ENCODE data around the gene SBSN. TPM values are rescaled to one million over a fixed set of nuclear protein-coding genes. Genes with fewer than 3 reads are reported as not detected.

The SBSN gene
- total RNA-seq, 1 donor from 2014 or later: not detected

DNA sequence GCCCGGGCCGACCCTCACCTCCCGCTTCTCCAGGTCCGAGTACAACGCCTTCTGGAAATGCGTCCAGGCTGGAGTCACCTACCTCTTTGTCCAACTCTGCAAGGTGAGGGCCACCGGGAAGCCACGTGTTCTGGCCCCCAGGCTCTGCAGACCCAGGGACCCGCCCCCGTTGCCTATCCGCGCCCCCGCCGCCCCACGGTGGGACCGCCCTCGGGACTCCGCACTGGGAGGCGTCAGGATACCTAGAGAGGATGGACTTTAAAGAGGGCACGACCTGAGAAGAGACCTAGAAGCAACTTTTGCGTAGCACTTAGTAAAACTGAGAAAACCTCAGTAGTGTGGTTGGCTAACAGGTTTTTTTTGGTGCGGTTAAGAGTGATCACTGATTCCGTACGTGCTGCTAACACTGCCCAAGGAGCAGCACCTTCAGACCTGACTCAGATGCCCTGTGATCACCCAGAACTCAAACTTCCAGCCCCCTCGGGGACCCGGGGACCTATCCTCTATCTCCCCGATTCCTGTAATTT, 17.8 kb upstream of the SBSN start:
- Histone ChIP-seq H3K9ac (ENCODE audit: low read depth in 1 of 3, low read length in 3 of 3) (peak overlapping the region; percentile 87 to 92 (median 92)), H3K36me3 (ENCODE audit: control insufficient read depth in 3 of 3, insufficient read depth in 3 of 3, low read length in 3 of 3) (peaks cover 7 to 21% (median 16%) of the 10 kb centered on the region in 3 donors), H3K27me3 (ENCODE audit: control insufficient read depth in 3 of 3, insufficient read depth in 3 of 3, low read length in 3 of 3) (no peaks in the 10 kb centered on the region), H3K27ac (ENCODE audit: low read depth, low read length) (peak overlapping the region; percentile 86), H3K4me3 (ENCODE audit: low read length in 3 of 3) (peak overlapping the region; percentile 90 to 93 (median 92)), H3K9me3 (ENCODE audit: control insufficient read depth in 3 of 3, low read length in 3 of 3) (no peaks in the 10 kb centered on the region), H3K4me1 (ENCODE audit: control insufficient read depth in 3 of 3, insufficient read depth in 3 of 3, low read length in 3 of 3) (peaks cover 21 to 31% (median 23%) of the 10 kb centered on the region in 3 donors)

DNA sequence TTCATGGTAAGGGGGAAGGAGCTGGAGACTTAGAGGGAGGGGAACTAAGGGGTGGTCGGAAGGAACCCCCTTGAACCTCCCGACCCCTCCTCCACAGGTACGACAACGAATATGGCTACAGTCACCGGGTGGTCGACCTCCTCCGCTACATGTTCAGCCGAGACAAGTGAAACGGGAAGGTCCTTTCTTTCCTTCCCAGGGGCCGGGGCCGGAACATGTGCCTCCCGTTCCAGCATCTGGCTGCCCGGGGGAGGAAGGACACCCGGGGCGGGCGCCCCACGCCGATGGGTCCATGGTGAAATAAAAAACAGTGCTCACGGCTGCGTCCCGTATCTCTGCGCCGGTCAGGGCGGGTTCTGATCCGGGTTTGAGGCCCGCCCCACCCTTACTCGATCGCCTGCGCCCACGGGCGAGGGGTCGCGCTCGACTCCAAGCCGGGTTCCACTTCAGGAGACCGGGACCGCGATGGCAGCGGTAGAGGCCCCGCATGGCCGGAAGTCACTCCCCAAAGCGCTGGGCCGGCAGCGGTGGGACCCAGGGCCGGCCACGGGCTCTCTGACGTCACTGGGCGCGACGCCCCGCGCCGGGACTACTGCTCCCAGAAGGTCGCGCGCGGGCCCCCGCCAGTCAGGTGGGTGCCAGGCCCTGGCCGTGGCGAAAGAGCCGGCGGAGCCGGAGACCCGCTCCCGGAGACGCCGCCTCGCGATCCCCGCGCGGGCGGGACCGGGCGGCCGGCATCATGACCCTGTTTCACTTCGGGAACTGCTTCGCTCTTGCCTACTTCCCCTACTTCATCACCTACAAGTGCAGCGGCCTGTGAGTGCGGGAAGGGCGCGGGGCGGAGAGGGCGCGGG, 17.1 kb upstream of the SBSN start, which contains the start of gene TMEM147:
Gene TMEM147 (plus strand): TSS at position 626 of the 854 bp plus-strand sequence. CDS start 114 bp downstream, at position 740.
- Histone ChIP-seq H3K4me1 (ENCODE audit: control insufficient read depth in 3 of 3, insufficient read depth in 3 of 3, low read length in 3 of 3) (peaks cover 21 to 31% (median 23%) of the 10 kb centered on the region in 3 donors), H3K27me3 (ENCODE audit: control insufficient read depth in 3 of 3, insufficient read depth in 3 of 3, low read length in 3 of 3) (no peaks in the 10 kb centered on the region), H3K4me3 (ENCODE audit: low read length in 3 of 3) (peak within 1 kb of the TSS; percentile 90 to 93 (median 92)), H3K9me3 (ENCODE audit: control insufficient read depth in 3 of 3, low read length in 3 of 3) (no peaks in the 10 kb centered on the region), H3K9ac (ENCODE audit: low read depth in 1 of 3, low read length in 3 of 3) (peak within 1 kb of the TSS; percentile 87 to 92 (median 92)), H3K27ac (ENCODE audit: low read depth, low read length) (peak within 1 kb of the TSS; percentile 86), H3K36me3 (ENCODE audit: control insufficient read depth in 3 of 3, insufficient read depth in 3 of 3, low read length in 3 of 3) (peaks cover 7 to 19% (median 16%) of the 10 kb centered on the region in 3 donors)

DNA sequence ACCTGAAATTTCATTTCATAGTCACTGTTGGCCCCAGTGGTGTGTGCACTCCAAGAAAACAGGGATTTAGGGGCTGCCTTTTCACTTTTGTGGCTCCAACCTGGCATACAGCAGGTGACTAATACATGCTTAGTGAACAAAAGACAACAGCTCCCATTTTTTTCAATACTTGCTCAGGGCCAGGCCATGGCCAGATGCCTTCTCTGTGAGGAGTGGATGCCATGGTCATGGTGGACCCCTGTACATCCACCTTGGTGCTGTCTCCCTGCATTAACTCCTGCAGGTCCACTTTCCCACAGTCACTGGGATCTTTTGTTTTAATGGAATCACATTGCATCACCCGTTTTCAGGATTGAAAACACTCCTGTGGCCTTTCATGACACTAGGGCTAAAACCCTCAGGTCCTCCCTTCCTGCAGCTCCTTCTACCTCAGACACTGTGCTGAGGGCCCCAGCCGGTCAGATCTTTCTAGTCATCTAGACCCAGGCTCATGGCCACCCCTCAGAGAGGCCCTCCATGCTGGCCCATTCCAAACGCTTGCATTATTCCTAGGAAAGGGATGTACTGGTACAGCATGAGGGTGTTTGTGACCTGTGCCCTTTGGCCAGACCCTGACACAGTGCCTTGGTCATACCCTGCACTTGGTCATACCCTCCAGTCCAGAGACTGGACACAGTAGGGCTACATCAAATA, 16.1 kb upstream of the SBSN start:
- H3K9ac ChIP-seq (ENCODE audit: low read depth in 1 of 3, low read length in 3 of 3): peak overlapping the region; percentile 87 to 92 (median 92)
- no peaks in the 10 kb centered on the region for H3K9me3 ChIP-seq (ENCODE audit: control insufficient read depth in 3 of 3, low read length in 3 of 3)
- peak overlapping the region; percentile 90 to 93 (median 92) for H3K4me3 ChIP-seq (ENCODE audit: low read length in 3 of 3)
- peaks cover 7 to 19% (median 16%) of the 10 kb centered on the region in 3 donors for H3K36me3 ChIP-seq (ENCODE audit: control insufficient read depth in 3 of 3, insufficient read depth in 3 of 3, low read length in 3 of 3)
- no peaks in the 10 kb centered on the region for H3K27me3 ChIP-seq (ENCODE audit: control insufficient read depth in 3 of 3, insufficient read depth in 3 of 3, low read length in 3 of 3)
- no peak overlapping the region for H3K27ac ChIP-seq (ENCODE audit: low read depth, low read length)
- peaks cover 21 to 31% (median 23%) of the 10 kb centered on the region in 3 donors for H3K4me1 ChIP-seq (ENCODE audit: control insufficient read depth in 3 of 3, insufficient read depth in 3 of 3, low read length in 3 of 3)

DNA sequence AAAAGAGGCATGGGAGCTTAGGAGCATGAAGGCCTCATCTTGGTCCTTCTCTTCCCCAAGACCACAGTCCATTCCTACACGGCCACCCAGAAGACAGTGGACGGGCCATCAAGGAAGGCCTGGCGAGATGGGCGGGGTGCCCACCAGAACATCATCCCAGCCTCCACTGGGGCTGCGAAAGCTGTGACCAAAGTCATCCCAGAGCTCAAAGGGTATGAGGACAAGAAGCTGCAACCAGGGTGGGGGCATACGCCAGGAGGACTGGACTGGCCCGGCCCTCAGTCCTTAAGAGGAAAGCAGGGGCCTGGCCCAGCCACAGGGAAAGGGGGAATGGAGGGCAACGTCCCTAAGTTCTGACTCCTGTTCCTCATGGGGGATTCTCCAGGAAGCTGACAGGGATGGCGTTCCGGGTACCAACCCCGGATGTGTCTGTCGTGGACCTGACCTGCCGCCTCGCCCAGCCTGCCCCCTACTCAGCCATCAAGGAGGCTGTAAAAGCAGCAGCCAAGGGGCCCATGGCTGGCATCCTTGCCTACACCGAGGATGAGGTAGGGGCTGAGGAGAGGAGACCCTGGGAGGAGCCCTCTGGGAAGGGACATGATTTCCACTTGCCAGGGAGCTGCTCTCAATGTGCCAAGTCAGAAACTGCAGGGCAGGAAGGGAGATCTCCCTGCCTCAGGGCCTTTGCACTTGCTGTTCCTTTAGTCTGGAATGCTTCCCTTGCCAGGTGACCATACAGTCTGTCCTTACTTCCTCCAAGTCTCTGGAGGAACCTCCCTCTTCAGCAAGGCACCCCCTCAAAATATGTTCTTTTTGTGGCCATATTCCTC, 15.4 kb upstream of the SBSN start:
- H3K4me1 ChIP-seq (ENCODE audit: control insufficient read depth in 3 of 3, insufficient read depth in 3 of 3, low read length in 3 of 3): peaks cover 21 to 31% (median 21%) of the 10 kb centered on the region in 3 donors
- H3K27me3 ChIP-seq (ENCODE audit: control insufficient read depth in 3 of 3, insufficient read depth in 3 of 3, low read length in 3 of 3): no peaks in the 10 kb centered on the region
- peaks cover 7 to 19% (median 16%) of the 10 kb centered on the region in 3 donors for H3K36me3 ChIP-seq (ENCODE audit: control insufficient read depth in 3 of 3, insufficient read depth in 3 of 3, low read length in 3 of 3)
- no peak overlapping the region for H3K9ac ChIP-seq (ENCODE audit: low read depth in 1 of 3, low read length in 3 of 3)
- H3K27ac ChIP-seq (ENCODE audit: low read depth, low read length): no peak overlapping the region
- H3K4me3 ChIP-seq (ENCODE audit: low read length in 3 of 3): no peak overlapping the region
- no peaks in the 10 kb centered on the region for H3K9me3 ChIP-seq (ENCODE audit: control insufficient read depth in 3 of 3, low read length in 3 of 3)

DNA sequence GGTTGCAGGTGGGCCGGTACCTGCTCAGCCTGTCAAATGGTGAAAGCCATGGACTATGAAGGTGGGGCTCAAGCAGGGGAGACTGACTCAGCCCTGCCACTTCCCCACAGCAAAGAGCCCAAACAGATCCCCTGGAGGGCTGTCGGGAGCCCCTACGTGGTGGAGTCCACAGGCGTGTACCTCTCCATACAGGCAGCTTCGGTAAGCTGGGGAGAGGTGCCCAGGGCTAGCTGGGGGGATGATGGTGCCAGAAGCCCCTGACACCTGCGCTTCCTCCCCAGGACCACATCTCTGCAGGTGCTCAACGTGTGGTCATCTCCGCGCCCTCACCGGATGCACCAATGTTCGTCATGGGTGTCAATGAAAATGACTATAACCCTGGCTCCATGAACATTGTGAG, 14.1 kb upstream of the SBSN start:
- Histone ChIP-seq H3K9me3 (ENCODE audit: control insufficient read depth in 3 of 3, low read length in 3 of 3) (no peaks in the 10 kb centered on the region), H3K9ac (ENCODE audit: low read depth in 1 of 3, low read length in 3 of 3) (no peak overlapping the region), H3K4me3 (ENCODE audit: low read length in 3 of 3) (no peak overlapping the region), H3K27me3 (ENCODE audit: control insufficient read depth in 3 of 3, insufficient read depth in 3 of 3, low read length in 3 of 3) (peaks cover 0 to 3% (median under 1%) of the 10 kb centered on the region in 3 donors), H3K27ac (ENCODE audit: low read depth, low read length) (no peak overlapping the region), H3K4me1 (ENCODE audit: control insufficient read depth in 3 of 3, insufficient read depth in 3 of 3, low read length in 3 of 3) (peaks cover 21 to 28% (median 21%) of the 10 kb centered on the region in 3 donors), H3K36me3 (ENCODE audit: control insufficient read depth in 3 of 3, insufficient read depth in 3 of 3, low read length in 3 of 3) (peaks cover 4 to 11% (median 4%) of the 10 kb centered on the region in 3 donors)

DNA sequence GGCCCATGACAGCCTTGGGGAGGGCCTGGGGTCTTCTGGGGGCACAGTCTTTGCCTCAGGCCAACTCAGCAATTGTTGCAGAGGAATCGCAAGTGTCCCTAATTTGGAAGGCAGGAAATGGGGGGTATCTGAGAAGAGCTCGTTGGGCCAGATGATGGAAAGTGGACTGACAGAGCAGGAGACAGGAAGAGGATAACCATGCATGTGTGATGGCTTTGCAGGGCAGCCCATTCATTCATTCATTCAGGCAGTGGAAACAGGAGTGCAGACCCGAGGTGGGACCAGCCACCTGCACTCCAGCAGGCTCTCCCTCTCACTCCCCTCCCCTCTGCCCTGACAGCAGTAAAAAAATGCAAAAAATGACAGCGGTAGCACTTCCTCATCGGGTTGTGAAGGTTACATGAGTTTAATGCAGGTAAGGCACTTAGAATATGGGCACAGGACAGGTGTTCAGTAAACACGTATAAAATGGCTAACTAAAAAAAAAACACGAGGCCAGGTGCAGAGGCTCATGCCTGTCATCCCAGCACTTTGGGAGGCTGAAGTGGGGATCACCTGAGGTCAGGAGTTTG, 12.3 kb upstream of the SBSN start:
- Histone ChIP-seq H3K36me3 (ENCODE audit: control insufficient read depth in 3 of 3, insufficient read depth in 3 of 3, low read length in 3 of 3) (peaks cover 0 to 4% (median 0%) of the 10 kb centered on the region in 3 donors), H3K27ac (ENCODE audit: low read depth, low read length) (no peak overlapping the region), H3K27me3 (ENCODE audit: control insufficient read depth in 3 of 3, insufficient read depth in 3 of 3, low read length in 3 of 3) (peaks cover 4 to 10% (median 6%) of the 10 kb centered on the region in 3 donors), H3K4me1 (ENCODE audit: control insufficient read depth in 3 of 3, insufficient read depth in 3 of 3, low read length in 3 of 3) (peaks cover 8 to 12% (median 8%) of the 10 kb centered on the region in 3 donors), H3K4me3 (ENCODE audit: low read length in 3 of 3) (no peak overlapping the region), H3K9me3 (ENCODE audit: control insufficient read depth in 3 of 3, low read length in 3 of 3) (no peaks in the 10 kb centered on the region), H3K9ac (ENCODE audit: low read depth in 1 of 3, low read length in 3 of 3) (no peak overlapping the region)

DNA sequence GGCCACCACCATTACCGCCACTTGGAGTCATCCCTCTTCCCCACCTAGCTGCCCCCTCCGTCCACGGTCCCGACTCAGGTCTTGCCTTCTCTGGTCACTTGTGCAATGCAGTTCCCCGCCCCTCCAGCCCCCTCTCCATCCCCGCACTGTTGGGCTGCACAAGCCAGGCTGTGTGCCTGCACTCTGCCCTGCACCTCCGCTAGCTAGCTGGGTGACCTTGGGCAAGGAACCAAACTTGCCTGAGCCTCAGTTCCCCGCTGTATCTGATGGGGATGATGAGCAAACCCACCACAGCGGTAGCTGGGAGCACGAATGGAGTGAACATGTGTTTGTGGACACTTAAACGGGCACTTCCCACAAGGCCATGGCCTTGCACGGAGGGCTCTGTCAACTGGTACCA, 11.7 kb upstream of the SBSN start:
- Histone ChIP-seq H3K4me3 (ENCODE audit: low read length in 3 of 3) (no peak overlapping the region), H3K27ac (ENCODE audit: low read depth, low read length) (no peak overlapping the region), H3K9ac (ENCODE audit: low read depth in 1 of 3, low read length in 3 of 3) (no peak overlapping the region), H3K4me1 (ENCODE audit: control insufficient read depth in 3 of 3, insufficient read depth in 3 of 3, low read length in 3 of 3) (peaks cover 7 to 8% (median 8%) of the 10 kb centered on the region in 3 donors), H3K9me3 (ENCODE audit: control insufficient read depth in 3 of 3, low read length in 3 of 3) (no peaks in the 10 kb centered on the region), H3K36me3 (ENCODE audit: control insufficient read depth in 3 of 3, insufficient read depth in 3 of 3, low read length in 3 of 3) (peaks cover 0 to 4% (median 0%) of the 10 kb centered on the region in 3 donors), H3K27me3 (ENCODE audit: control insufficient read depth in 3 of 3, insufficient read depth in 3 of 3, low read length in 3 of 3) (peaks cover 4 to 13% (median 9%) of the 10 kb centered on the region in 3 donors)

DNA sequence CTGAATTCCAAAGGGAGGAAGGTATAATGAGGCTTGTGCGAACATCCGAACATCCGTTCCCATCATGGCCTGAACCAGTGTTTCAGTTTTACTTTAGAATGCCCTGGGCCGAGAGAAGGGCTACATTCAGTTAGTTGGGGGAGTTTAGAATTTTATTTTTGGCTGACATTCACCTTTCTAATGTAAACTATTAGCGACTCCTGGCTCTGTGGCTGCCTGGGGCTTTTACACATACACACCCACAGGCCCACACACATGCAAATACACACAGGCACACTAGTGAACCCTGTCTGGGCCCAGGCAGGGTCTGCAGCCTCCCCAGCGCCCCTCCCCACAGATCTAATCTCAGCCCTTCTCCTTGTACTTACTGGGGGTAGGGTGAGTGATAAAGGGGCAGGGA, 11.2 kb upstream of the SBSN start:
- H3K9ac ChIP-seq (ENCODE audit: low read depth in 1 of 3, low read length in 3 of 3): no peak overlapping the region
- no peaks in the 10 kb centered on the region for H3K9me3 ChIP-seq (ENCODE audit: control insufficient read depth in 3 of 3, low read length in 3 of 3)
- H3K27me3 ChIP-seq (ENCODE audit: control insufficient read depth in 3 of 3, insufficient read depth in 3 of 3, low read length in 3 of 3): peaks cover 4 to 18% (median 13%) of the 10 kb centered on the region in 3 donors
- H3K27ac ChIP-seq (ENCODE audit: low read depth, low read length): no peak overlapping the region
- H3K4me3 ChIP-seq (ENCODE audit: low read length in 3 of 3): no peak overlapping the region
- H3K36me3 ChIP-seq (ENCODE audit: control insufficient read depth in 3 of 3, insufficient read depth in 3 of 3, low read length in 3 of 3): peaks cover 0 to 4% (median 0%) of the 10 kb centered on the region in 3 donors
- peaks cover 2% of the 10 kb centered on the region in 3 donors for H3K4me1 ChIP-seq (ENCODE audit: control insufficient read depth in 3 of 3, insufficient read depth in 3 of 3, low read length in 3 of 3)

Data from skeletal muscle tissue (tissue), 4 donors.